Ishikawa (cell line): Measurements from ENCODE around the gene PSMA7.

Experiments
- MAX ChIP-seq: IDR thresholded peaks from 2 replicates; pipeline ENCODE4 v1.6.1; 2012
- TAF1 ChIP-seq: IDR thresholded peaks from 2 replicates; pipeline ENCODE4 v1.6.1; 2012; ENCODE audit warnings: low read depth, mild to moderate bottlenecking
- YY1 ChIP-seq: IDR thresholded peaks from 2 replicates; pipeline ENCODE4 v1.6.1; 2012; ENCODE audit warnings: low read depth

GRCh38 chr20:62158541-62158940 is 15.3 kb upstream of the PSMA7 start:
- TF ChIP-seq MAX, result no peak
- no peak for TF ChIP-seq TAF1
- no peak for TF ChIP-seq YY1
